Activated CD8-positive, alpha-beta T cell treated with anti-CD3 and anti-CD28 coated beads for 36 hours (primary cell): ENCODE results near the gene PDLIM7. TPM values are rescaled to one million over a fixed set of nuclear protein-coding genes. Genes with fewer than 3 reads are reported as not detected.

Source experiments
- ATAC-seq: fragments of 200-7000 bp; cut with Tn5 transposase; one replicate; pipeline ENCODE4 v1.10.0; 2021; ENCODE audit warnings: mild to moderate bottlenecking, moderate library complexity
- CTCF ChIA-PET: fragments of 350-600 bp; sonication (Branson Sonifier 250); formaldehyde crosslinking; loops from one replicate; lab custom pipeline; 2021; ENCODE audit warnings: antibody characterized with exemption; lab: Charles Lee
- POLR2A ChIA-PET: fragments of 350-600 bp; sonication (Branson Sonifier 250); formaldehyde crosslinking; loops from one replicate; lab custom pipeline; 2021; ENCODE audit warnings: antibody characterized with exemption; lab: Charles Lee
- DNase-seq: peaks from one replicate; pipeline ENCODE4 v3.0.0-alpha.2; 2020
- H3K27ac Mint-ChIP-seq: one replicate; pipeline ENCODE4 v1.8.0; 2021; ENCODE audit warnings: mild to moderate bottlenecking, mixed read lengths
- H3K27me3 Mint-ChIP-seq: one replicate; pipeline ENCODE4 v1.8.0; 2021; ENCODE audit warnings: mixed read lengths
- H3K36me3 Mint-ChIP-seq: one replicate; pipeline ENCODE4 v1.8.0; 2021; ENCODE audit warnings: low read depth, mixed read lengths
- H3K4me1 Mint-ChIP-seq: one replicate; pipeline ENCODE4 v1.8.0; 2021; ENCODE audit warnings: low read depth, mixed read lengths
- H3K4me3 Mint-ChIP-seq: one replicate; pipeline ENCODE4 v1.8.0; 2021; ENCODE audit warnings: mild to moderate bottlenecking, moderate library complexity, mixed read lengths
- H3K9me3 Mint-ChIP-seq: one replicate; pipeline ENCODE4 v1.8.0; 2021; ENCODE audit warnings: mixed read lengths
- CTCF ChIP-seq: fragments of 200-600 bp; IDR thresholded peaks from one replicate; pipeline ENCODE4 v1.8.0; 2022; ENCODE audit warnings: antibody characterized with exemption, mild to moderate bottlenecking
- intact Hi-C: fragments of 100-400 bp; cut with micrococcal nuclease; formaldehyde crosslinking; loops from one replicate; pipeline ENCODE4 v1.10.0; 2022
- total RNA-seq, 2 experiments: library from RNA; stranded (reverse); gene quantifications; one replicate each; pipeline ENCODE4 v1.2.3, GENCODE V29; 2021

PDLIM7 gene
- total RNA-seq, 2 experiments from 2014 or later: 68.4 to 73.0 TPM

GRCh38 chr5:177540438-177540837 is 43.0 kb upstream of the PDLIM7 start:
- no peak overlapping the region for H3K4me3 Mint-ChIP-seq
- H3K27me3 Mint-ChIP-seq: no peaks in the 10 kb centered on the region
- intact Hi-C loops: no loop called here
- H3K27ac Mint-ChIP-seq: no peak overlapping the region
- H3K4me1 Mint-ChIP-seq: peaks cover 4% of the 10 kb centered on the region
- POLR2A ChIA-PET: no interaction called here
- no peak for ATAC-seq
- CTCF ChIA-PET: interaction anchor here (0.7 kb wide), 1 partner anchor 153 kb away, joined by 3 read pairs; no protein-coding TSS in a partner anchor
- no peaks in the 10 kb centered on the region for H3K9me3 Mint-ChIP-seq
- no peak for TF ChIP-seq CTCF
- H3K36me3 Mint-ChIP-seq: peaks cover 14% of the 10 kb centered on the region
- DNase-seq: no peak

GRCh38 chr5:177539411-177539810 is 42.0 kb upstream of the PDLIM7 start:
- CTCF ChIA-PET: interaction anchor here (1.8 kb wide), 1 partner anchor 38 kb away, joined by 6 read pairs; no protein-coding TSS in a partner anchor
- no peaks in the 10 kb centered on the region for H3K27me3 Mint-ChIP-seq
- peaks cover 4% of the 10 kb centered on the region for H3K4me1 Mint-ChIP-seq
- intact Hi-C loops: no loop called here
- ATAC-seq: no peak
- H3K4me3 Mint-ChIP-seq: no peak overlapping the region
- no peak overlapping the region for H3K27ac Mint-ChIP-seq
- H3K36me3 Mint-ChIP-seq: peaks cover 15% of the 10 kb centered on the region
- no peak for DNase-seq
- no peak for TF ChIP-seq CTCF
- POLR2A ChIA-PET: no interaction called here
- no peaks in the 10 kb centered on the region for H3K9me3 Mint-ChIP-seq

GRCh38 chr5:177538876-177539275 is 41.5 kb upstream of the PDLIM7 start:
- CTCF ChIA-PET: interaction anchor here (1.8 kb wide), 1 partner anchor 38 kb away, joined by 6 read pairs; no protein-coding TSS in a partner anchor
- Mint-ChIP-seq H3K27ac (no peak overlapping the region), H3K36me3 (peaks cover 14% of the 10 kb centered on the region), H3K27me3 (no peaks in the 10 kb centered on the region), H3K4me1 (peaks cover 4% of the 10 kb centered on the region), H3K9me3 (no peaks in the 10 kb centered on the region), H3K4me3 (no peak overlapping the region)
- intact Hi-C loops: no loop called here
- DNase-seq (no peak), ATAC-seq (no peak)
- POLR2A ChIA-PET: interaction anchor here (0.7 to 1.3 kb wide), 3 partner anchors 15 to 62 kb away, joined by 3 read pairs; partner anchors contain the start of gene DDX41
- no peak for TF ChIP-seq CTCF

- intact Hi-C loops: no loop called here
- ATAC-seq (no peak), DNase-seq (no peak)
- H3K4me1 Mint-ChIP-seq: peaks cover 4% of the 10 kb centered on the region
- POLR2A ChIA-PET: interaction anchor here (0.9 to 1.3 kb wide), 2 partner anchors 16 to 61 kb away, joined by 3 read pairs; no protein-coding TSS in a partner anchor
- CTCF ChIA-PET: interaction anchor here (1.4 to 1.8 kb wide), 2 partner anchors 37 to 147 kb away, joined by 3 to 6 read pairs; no protein-coding TSS in a partner anchor
- H3K36me3 Mint-ChIP-seq: peaks cover 16% of the 10 kb centered on the region
- no peak overlapping the region for H3K27ac Mint-ChIP-seq
- no peaks in the 10 kb centered on the region for H3K27me3 Mint-ChIP-seq
- H3K4me3 Mint-ChIP-seq: no peak overlapping the region
- no peaks in the 10 kb centered on the region for H3K9me3 Mint-ChIP-seq
- no peak for TF ChIP-seq CTCF
Observed at GRCh38 chr5:177537389-177538361, 40.3 kb upstream of the PDLIM7 start.
